GM12892 (cell line): Measurements from ENCODE around the gene ACSL4.
"Not testable (repeated sequence)": the region's sequence is repeated elsewhere in the genome, so short reads cannot be mapped to it uniquely, and the experiment has no call there.

Source experiments
- DNase-seq: peaks from one replicate; pipeline ENCODE4 v3.0.0; 2011; ENCODE audit not compliant: insufficient read length
- FAIRE-seq: peaks from 2 replicates; lab custom pipeline; 2011; peaks lifted over from hg19 to GRCh38; lab: Jason Lieb, UNC
- POLR2A ChIP-seq: IDR thresholded peaks from 2 replicates; pipeline ENCODE4 v1.6.1; 2011; ENCODE audit warnings: low read depth, low read length, control low read depth
- POLR2AphosphoS5 ChIP-seq: IDR thresholded peaks from 2 replicates; pipeline ENCODE4 v1.6.1; 2011; ENCODE audit warnings: low read depth, low read length, control low read depth
- TAF1 ChIP-seq: IDR thresholded peaks from 2 replicates; pipeline ENCODE4 v1.6.1; 2011; ENCODE audit warnings: low read depth, mild to moderate bottlenecking, control low read depth, low read length, borderline replicate concordance

The ACSL4 gene

DNA sequence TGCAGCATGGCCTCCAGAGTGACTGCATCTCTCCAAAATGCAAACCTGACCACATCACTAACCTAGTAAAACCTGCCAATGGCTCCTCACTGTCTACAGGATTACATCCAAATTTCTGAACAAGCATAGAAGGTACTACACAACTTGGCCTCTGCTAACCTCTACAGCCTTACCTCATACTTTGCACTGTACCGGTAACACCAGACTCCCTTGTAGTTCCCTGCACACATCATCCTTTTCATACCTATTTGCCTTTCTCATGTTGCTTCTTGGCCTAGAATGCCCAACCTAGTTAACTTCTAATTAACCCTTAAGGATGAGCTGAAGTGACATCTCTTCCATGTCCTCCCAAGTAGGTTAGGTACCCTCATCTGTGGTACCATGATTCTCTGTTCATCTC, 74.7 kb downstream of the ACSL4 start:
- no peak for DNase-seq
- TF ChIP-seq POLR2A (no peak), POLR2AphosphoS5 (no peak), TAF1 (no peak)
- no peak for FAIRE-seq

DNA sequence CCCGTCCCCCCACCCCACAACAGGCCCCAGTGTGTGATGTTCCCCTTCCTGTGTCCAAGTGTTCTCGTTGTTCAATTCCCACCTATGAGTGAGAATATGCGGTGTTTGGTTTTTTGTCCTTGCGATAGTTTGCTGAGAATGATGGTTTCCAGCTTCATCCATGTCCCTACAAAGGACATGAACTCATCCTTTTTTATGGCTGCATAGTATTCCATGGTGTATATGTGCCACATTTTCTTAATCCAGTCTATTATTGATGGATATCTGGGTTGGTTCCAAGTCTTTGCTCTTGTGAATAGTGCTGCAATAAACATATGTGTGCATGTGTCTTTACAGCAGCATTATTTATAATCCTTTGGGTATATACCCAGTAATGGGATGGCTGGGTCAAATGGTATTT, 75.7 kb downstream of the ACSL4 start:
- FAIRE-seq, DNase-seq: not testable (repeated sequence)

DNA sequence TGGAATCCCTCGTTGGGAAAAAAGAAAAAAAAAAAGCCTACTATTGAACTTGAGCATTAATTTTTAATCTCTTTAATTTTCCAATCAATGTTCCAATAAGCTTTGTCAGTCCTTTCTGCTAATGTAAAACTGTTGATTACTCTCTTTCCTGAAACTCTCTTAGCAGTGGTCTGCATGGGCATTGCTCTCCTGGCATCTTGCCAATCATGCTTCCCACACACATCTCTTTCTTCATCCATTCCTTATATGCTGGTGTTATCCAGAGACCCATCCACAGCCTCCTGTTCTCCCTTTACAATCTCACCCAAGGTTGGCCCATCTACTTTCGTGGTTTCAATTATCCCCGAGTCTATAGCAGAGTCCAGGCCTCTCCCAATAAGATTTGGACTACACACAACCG, 76.3 kb downstream of the ACSL4 start:
- FAIRE-seq (no peak), DNase-seq (no peak)
- no peak for TF ChIP-seq TAF1
- TF ChIP-seq POLR2AphosphoS5 = no peak
- TF ChIP-seq POLR2A = no peak

DNA sequence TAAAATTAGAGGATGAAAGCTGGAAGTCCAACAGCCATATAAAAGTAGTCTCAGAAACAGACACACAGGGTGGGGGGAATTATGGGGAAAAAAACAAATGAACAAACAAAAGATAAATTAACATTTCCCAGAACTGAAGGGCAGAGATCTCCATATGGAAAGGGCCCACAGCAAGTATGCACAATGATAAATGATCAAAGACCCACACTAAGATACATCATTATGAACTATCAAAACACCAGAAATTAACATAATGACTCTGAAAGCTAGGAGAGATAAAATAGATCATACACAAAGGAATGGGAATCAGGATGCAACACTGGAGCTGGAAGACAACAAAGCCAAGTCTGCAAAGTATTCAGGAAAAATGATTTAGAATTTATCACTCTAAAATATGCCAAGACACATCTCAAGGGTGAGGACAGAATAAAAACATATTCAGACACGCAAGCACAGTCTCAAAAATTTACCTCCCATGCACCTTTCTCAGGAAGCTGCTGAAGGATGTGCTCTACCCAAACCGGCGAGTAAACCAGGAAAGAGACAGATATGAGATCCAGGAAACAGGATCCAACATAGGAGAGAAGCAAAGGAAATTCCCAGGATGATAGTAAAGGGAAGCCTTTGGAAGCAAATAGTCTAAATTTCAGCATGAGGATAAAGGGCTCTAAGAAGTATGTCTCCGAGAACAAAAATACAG, 77.4 kb downstream of the ACSL4 start:
- DNase-seq (no peak), FAIRE-seq (peak; percentile 33)
- TF ChIP-seq TAF1 (no peak), POLR2A (no peak), POLR2AphosphoS5 (no peak)

DNA sequence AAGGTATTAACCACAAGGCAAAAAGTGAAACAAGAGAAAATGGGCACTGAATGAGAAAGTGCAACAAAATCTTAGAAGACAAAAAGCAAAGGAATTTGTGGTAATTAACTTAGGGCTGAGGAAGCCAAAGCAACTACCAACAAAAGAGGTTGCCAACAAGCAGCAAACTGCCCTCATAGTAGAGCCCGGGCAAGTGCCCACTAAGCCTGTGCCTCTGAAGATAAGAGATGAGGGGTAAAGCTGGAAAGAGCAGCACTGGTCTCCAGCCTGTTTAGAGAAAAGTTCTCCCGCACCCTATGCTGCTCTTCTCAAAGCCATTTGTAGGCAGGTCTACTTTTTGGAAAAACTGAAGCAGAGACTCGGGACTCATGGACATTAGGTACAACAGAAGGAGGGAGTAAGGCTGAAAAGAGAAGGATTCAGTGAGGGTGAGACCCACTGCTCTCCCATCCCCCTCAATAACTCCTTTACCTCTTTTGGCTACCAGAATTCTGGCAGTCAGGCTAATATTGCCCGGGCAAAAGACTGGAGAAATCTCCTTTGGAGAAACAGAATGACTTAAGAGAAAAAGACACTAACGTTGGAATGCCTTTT, 78.4 kb downstream of the ACSL4 start:
- no peak for FAIRE-seq
- DNase-seq = no peak
- TF ChIP-seq POLR2AphosphoS5 (no peak), POLR2A (no peak), TAF1 (no peak)

DNA sequence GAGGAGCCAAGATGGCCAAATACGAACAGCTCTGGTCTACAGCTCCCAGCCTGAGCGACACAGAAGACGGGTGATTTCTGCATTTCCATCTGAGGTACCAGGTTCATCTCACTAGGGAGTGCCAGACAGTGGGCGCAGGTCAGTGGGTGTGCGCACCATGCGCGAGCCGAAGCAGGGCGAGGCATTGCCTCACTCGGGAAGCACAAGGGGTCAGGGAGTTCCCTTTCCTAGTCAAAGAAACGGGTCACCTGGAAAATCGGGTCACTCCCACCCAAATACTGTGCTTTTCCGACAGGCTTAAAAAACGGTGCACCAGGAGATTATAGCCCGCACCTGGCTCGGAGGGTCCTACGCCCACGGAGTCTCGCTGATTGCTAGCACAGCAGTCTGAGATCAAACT, 88.4 kb downstream of the ACSL4 start:
- not testable (repeated sequence) for FAIRE-seq, DNase-seq

DNA sequence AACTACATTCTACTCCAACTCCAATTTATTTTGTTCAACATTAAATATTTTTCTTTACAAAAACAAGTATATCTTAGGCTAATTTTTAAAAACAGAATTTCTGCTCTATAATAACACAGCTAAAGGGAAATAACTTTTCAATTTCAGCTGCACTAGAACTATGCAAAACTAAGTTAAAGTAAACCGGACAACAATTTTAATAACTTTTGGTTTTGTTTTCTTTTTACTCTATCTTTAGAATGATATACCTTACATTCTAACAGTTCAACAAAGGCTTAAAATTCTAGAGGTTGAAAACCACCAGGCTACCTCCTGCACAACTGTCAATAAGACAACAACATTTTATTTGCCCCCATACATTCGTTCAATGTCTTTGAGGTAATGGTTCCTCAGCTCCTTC, 89.4 kb downstream of the ACSL4 start:
- FAIRE-seq (no peak), DNase-seq (no peak)
- no peak for TF ChIP-seq POLR2A
- no peak for TF ChIP-seq TAF1
- TF ChIP-seq POLR2AphosphoS5 = no peak

DNA sequence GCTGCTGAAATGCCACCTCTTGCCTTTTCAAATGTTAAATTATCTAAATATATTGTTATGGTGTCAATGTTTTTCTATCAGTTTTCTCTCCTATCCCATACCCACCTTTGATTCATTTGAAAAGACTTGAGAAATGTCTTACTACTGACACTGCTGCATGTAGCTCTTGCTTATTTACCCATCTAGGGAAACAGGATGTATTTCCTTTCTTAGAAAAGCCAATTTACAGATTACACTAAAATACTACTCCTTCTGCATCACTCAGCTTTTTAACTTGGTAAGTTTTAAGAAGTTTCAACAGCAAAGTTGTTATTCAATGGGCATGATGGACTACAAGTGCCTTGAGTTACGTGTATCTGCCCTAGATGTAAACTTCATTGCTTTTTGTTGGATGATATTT, 94.9 kb downstream of the ACSL4 start:
- DNase-seq (no peak), FAIRE-seq (no peak)
- TF ChIP-seq TAF1 (no peak), POLR2A (no peak), POLR2AphosphoS5 (no peak)

DNA sequence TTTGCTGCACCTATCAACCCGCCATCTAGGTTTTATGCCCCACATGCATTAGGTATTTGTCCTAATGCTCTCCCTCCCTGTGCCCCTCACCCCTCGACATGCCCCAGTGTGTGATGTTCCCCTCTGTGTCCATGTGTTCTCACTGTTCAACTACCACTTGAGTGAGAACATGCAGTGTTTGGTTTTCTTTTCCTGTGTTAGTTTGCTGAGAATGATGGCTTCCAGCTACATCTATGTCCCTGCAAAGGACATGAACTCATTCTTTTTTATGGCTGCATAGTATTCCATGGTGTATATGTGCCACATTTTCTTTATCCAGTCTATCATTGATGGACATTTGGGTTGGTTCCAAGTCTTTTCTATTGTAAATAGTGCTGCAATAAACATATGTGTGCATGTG, 95.6 kb downstream of the ACSL4 start:
- FAIRE-seq, DNase-seq: not testable (repeated sequence)

DNA sequence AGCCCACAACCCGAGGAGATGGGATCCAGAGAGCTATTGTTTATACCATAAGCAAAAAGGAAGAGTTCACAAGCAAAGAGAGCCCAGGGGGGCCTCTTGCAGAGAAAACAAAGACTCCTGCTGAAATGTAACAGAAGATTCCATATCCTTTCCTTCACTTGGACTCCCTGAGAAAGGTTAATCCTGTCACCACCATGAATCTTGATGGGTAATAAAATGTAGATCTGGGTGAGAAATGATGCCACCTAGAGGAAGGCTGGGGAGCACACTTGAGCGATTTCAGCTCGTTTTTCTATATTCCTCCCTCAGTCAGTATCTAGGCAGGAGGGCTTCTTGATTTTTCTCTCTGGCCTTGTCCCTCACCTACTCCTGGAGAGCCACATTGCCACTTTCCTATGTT, 97.9 kb downstream of the ACSL4 start:
- FAIRE-seq (no peak), DNase-seq (no peak)
- TF ChIP-seq POLR2AphosphoS5 = no peak
- no peak for TF ChIP-seq POLR2A
- no peak for TF ChIP-seq TAF1

DNA sequence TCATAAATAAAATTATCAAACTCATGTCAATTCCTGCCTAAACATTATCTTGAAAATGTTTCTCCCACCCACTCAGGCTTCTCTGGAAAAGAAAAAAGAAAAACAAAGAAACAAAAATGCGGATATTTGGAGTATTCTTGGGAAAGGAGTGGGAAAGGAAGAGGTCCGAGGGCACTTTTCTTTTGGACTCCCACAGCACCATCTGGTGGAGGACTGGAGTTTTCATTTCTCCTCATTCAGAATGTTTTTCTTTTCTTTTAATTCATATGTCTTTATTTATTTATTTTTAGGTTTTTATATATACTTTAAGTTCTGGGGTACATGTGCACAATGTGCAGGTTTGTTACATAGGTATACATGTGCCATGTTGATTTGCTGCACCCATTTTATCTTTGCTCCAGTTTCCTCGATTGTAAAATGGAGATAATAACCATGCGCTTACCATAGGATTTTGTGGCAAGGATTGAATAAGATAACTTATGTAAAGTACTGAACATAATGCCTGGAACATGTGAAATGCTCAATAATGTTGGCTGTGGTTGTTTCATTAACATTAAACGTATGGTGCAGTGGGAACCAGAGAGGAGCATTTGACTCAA, 100.1 kb downstream of the ACSL4 start:
- FAIRE-seq (no peak), DNase-seq (no peak)
- TF ChIP-seq POLR2AphosphoS5 = no peak
- TF ChIP-seq TAF1 = no peak
- no peak for TF ChIP-seq POLR2A

DNA sequence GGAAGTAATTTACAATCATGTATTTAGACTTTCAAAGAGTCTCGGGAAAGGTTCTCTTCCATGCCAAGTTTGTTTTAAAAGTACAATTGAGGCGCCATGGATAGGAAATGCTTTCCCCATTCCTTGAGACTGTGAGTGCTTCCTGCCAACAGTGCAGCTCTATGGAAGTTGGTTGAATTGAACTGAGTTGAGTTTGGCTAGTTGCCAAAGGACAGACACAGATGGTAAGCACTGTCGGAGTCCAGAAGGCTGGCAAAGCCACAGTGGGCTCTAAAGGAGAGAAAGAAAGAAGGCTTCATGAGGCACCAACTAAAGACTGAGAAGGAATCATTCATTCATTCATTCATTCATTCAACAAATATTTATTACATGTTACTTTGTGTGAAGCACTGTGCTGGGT, 103.7 kb downstream of the ACSL4 start:
- TF ChIP-seq POLR2A = no peak
- FAIRE-seq (no peak), DNase-seq (no peak)

DNA sequence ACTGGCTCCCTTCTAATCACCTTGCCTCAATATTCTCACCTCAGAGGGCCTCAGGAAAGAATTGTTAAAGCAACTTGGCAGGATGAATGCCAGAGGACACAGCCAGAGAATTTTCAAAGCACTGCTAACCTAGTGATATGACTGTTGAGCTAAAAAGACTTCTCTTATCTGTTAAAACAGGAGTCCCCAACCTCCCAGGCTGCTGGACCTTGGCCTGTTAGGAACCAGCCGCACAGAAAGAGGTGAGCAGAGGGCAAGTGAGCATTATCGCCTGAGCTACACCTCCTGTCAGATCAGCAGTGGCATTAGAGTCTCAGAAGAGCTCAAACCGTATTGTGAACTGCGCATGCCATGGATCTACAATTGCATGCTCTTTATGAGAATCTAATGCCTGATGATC, 106.4 kb downstream of the ACSL4 start:
- DNase-seq (no peak), FAIRE-seq (no peak)
- TF ChIP-seq POLR2A (no peak), POLR2AphosphoS5 (no peak), TAF1 (no peak)
